Measurements from ENCODE around the gene TWSG1. TPM values are rescaled to one million over a fixed set of nuclear protein-coding genes. Genes with fewer than 3 reads are reported as not detected.
"Not testable (repeated sequence)": the region's sequence is repeated elsewhere in the genome, so short reads cannot be mapped to it uniquely, and the experiment has no call there.

TWSG1 gene
- total and polyA plus RNA-seq, 9 donors = 36.5 to 66.1 (median 47.9) TPM

- intact Hi-C loops (cut with DNase I) = no loop called here
- TF ChIP-seq CTCF (IDR thresholded peaks at IDR 0.05) (no peak), EP300 (IDR thresholded peaks at IDR 0.05) (no peak), POLR2A (IDR thresholded peaks at IDR 0.05) (no peak)
Measured at GRCh38 chr18:9426753-9427152, 92.2 kb downstream of the TWSG1 start.

GRCh38 chr18:9428301-9428706 lies 93.7 kb downstream of the TWSG1 start:
- no peak overlapping the region for H3K27ac ChIP-seq
- no peak overlapping the region for H3K4me3 ChIP-seq
- H3K9me3 ChIP-seq = no peaks in the 10 kb centered on the region
- intact Hi-C loops (cut with DNase I) = no loop called here
- DNase-seq = no peak
- H3K4me1 ChIP-seq (ENCODE audit: insufficient read depth) = no peaks in the 10 kb centered on the region
- no peaks in the 10 kb centered on the region for H3K27me3 ChIP-seq
- TF ChIP-seq EP300 (IDR thresholded peaks at IDR 0.05) (no peak), CTCF (IDR thresholded peaks at IDR 0.05) (no peak)
- H3K36me3 ChIP-seq = no peaks in the 10 kb centered on the region
- WGBS, 3 donors = 93 to 95% (median 95%) methylated on average over 11 of the region's 11 CpGs

More at GRCh38 chr18:9426753-9427152, 92.2 kb downstream of the TWSG1 start:
- Histone ChIP-seq H3K27me3 (no peaks in the 10 kb centered on the region), H3K9me3 (no peaks in the 10 kb centered on the region), H3K4me1 (ENCODE audit: insufficient read depth) (no peaks in the 10 kb centered on the region), H3K4me3 (no peak overlapping the region), H3K36me3 (no peaks in the 10 kb centered on the region), H3K27ac (no peak overlapping the region)
- 82 to 89% (median 88%) methylated on average over 7 of the region's 7 CpGs for WGBS, 3 donors
- no peak for DNase-seq

GRCh38 chr18:9428862-9429661 lies 94.5 kb downstream of the TWSG1 start:
- Histone ChIP-seq H3K4me1 (ENCODE audit: insufficient read depth) (no peaks in the 10 kb centered on the region), H3K4me3 (no peak overlapping the region), H3K9me3 (no peaks in the 10 kb centered on the region), H3K27ac (no peak overlapping the region), H3K36me3 (no peaks in the 10 kb centered on the region), H3K27me3 (no peaks in the 10 kb centered on the region)
- intact Hi-C loops (cut with DNase I) = no loop called here
- WGBS, 3 donors = 86 to 95% (median 94%) methylated on average over 6 of the region's 6 CpGs
- TF ChIP-seq EP300 (IDR thresholded peaks at IDR 0.05) (no peak), CTCF (IDR thresholded peaks at IDR 0.05) (no peak), POLR2A (IDR thresholded peaks at IDR 0.05) (no peak)
- no peak for DNase-seq

GRCh38 chr18:9429662-9429993 lies 95.1 kb downstream of the TWSG1 start:
- Histone ChIP-seq H3K4me1 (ENCODE audit: insufficient read depth) (no peaks in the 10 kb centered on the region), H3K36me3 (no peaks in the 10 kb centered on the region), H3K9me3 (no peaks in the 10 kb centered on the region), H3K27me3 (no peaks in the 10 kb centered on the region), H3K27ac (no peak overlapping the region), H3K4me3 (no peak overlapping the region)
- WGBS, 3 donors = 43 to 65% (median 44%) methylated on average over 3 of the region's 3 CpGs
- intact Hi-C loops (cut with DNase I) = no loop called here
- TF ChIP-seq CTCF (IDR thresholded peaks at IDR 0.05) (no peak), EP300 (IDR thresholded peaks at IDR 0.05) (no peak), POLR2A (IDR thresholded peaks at IDR 0.05) (no peak)
- no peak for DNase-seq

- H3K27me3 ChIP-seq; H3K36me3 ChIP-seq; H3K4me3 ChIP-seq; H3K9me3 ChIP-seq; DNase-seq; H3K27ac ChIP-seq; H3K4me1 ChIP-seq (ENCODE audit: insufficient read depth): not testable (repeated sequence)
- 91 to 94% (median 91%) methylated on average over 22 of the region's 22 CpGs for WGBS, 3 donors
- intact Hi-C loops (cut with DNase I) = loop anchor here in 1 of 4 donors (10.0 kb wide), 1 partner anchor 1286 kb away; no protein-coding TSS in a partner anchor
Measured at GRCh38 chr18:9430315-9430714, 95.7 kb downstream of the TWSG1 start.
